Measurements from ENCODE around the gene ARHGEF11.
"Not testable (repeated sequence)": the region's sequence is repeated elsewhere in the genome, so short reads cannot be mapped to it uniquely, and the experiment has no call there.

ARHGEF11 gene

GRCh38 chr1:156927215-156928042 lies 118.1 kb downstream of the ARHGEF11 start:
- DNase-seq = peak; percentile 48 to 62

- DNase-seq = not testable (repeated sequence)
Measured at GRCh38 chr1:156926695-156927094, 118.8 kb downstream of the ARHGEF11 start.

- no peak for DNase-seq
Measured at GRCh38 chr1:156926175-156926574, 119.4 kb downstream of the ARHGEF11 start.

- DNase-seq = no peak
Measured at GRCh38 chr1:156925154-156926010, 120.2 kb downstream of the ARHGEF11 start.

- DNase-seq = no peak
Measured at GRCh38 chr1:156924478-156925153, 120.9 kb downstream of the ARHGEF11 start.

GRCh38 chr1:156923670-156924477 lies 121.7 kb downstream of the ARHGEF11 start:
- no peak for DNase-seq

GRCh38 chr1:156922986-156923669 lies 122.4 kb downstream of the ARHGEF11 start:
- no peak for DNase-seq

- no peak for DNase-seq
Measured at GRCh38 chr1:156921053-156921529, 124.5 kb downstream of the ARHGEF11 start.

GRCh38 chr1:156920233-156921052 lies 125.1 kb downstream of the ARHGEF11 start, which contains the start of gene LRRC71:
LRRC71 (plus strand) TSS chr1:156920632; CDS start chr1:156920804, 172 bp downstream.
- DNase-seq = peak; percentile 39 to 59

GRCh38 chr1:156914440-156914856 lies 131.1 kb downstream of the ARHGEF11 start:
- no peak for DNase-seq

- no peak for DNase-seq
Measured at GRCh38 chr1:156913809-156914387, 131.6 kb downstream of the ARHGEF11 start.

- no peak for DNase-seq
Measured at GRCh38 chr1:156912861-156913808, 132.4 kb downstream of the ARHGEF11 start.

GRCh38 chr1:156912310-156912709 lies 133.2 kb downstream of the ARHGEF11 start:
- no peak for DNase-seq

- no peak for DNase-seq
Measured at GRCh38 chr1:156911577-156912298, 133.8 kb downstream of the ARHGEF11 start.

- DNase-seq = peak; percentile 29 to 59
Measured at GRCh38 chr1:156910309-156910782, 135.2 kb downstream of the ARHGEF11 start.

GRCh38 chr1:156909671-156910070 lies 135.9 kb downstream of the ARHGEF11 start:
- DNase-seq = no peak

- DNase-seq = no peak
Measured at GRCh38 chr1:156908955-156909354, 136.6 kb downstream of the ARHGEF11 start.

GRCh38 chr1:156908541-156908940 lies 137.0 kb downstream of the ARHGEF11 start:
- no peak for DNase-seq

All from CD4-positive, alpha-beta T cell treated with Interferon alpha-2 for 1 hour (primary cell).